ENCODE measurements around the gene BCL2.

DNA sequence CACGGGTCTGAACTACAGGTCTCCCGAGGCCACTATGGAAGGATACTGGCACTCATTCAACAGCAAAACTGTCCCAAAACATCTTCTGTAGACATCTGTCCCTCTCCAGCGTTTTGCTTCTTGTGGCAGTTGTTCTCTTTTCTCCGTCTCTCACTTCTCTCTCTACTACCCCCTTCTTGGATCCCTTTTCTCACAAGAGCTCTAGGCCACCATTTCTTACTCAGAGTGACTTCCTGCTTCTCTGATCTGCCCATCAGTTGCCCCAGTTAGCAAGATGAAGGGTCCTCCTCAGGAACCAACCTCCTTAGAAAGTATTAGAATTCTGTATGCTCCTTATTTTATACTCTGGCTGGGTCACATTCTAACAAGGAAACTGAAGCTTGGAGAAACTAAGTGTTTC lies 32.6 kb downstream of the BCL2 start:
- TF ChIP-seq, protein P1, sequence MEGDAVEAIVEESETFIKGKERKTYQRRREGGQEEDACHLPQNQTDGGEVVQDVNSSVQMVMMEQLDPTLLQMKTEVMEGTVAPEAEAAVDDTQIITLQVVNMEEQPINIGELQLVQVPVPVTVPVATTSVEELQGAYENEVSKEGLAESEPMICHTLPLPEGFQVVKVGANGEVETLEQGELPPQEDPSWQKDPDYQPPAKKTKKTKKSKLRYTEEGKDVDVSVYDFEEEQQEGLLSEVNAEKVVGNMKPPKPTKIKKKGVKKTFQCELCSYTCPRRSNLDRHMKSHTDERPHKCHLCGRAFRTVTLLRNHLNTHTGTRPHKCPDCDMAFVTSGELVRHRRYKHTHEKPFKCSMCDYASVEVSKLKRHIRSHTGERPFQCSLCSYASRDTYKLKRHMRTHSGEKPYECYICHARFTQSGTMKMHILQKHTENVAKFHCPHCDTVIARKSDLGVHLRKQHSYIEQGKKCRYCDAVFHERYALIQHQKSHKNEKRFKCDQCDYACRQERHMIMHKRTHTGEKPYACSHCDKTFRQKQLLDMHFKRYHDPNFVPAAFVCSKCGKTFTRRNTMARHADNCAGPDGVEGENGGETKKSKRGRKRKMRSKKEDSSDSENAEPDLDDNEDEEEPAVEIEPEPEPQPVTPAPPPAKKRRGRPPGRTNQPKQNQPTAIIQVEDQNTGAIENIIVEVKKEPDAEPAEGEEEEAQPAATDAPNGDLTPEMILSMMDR (IDR thresholded peaks at IDR 0.05) = no peak
- no peak for TF ChIP-seq POLR2A (IDR thresholded peaks at IDR 0.05)

All from Peyer's patch (tissue), 4 donors.